ENCODE data around the gene CFAP90.

The CFAP90 gene

DNA sequence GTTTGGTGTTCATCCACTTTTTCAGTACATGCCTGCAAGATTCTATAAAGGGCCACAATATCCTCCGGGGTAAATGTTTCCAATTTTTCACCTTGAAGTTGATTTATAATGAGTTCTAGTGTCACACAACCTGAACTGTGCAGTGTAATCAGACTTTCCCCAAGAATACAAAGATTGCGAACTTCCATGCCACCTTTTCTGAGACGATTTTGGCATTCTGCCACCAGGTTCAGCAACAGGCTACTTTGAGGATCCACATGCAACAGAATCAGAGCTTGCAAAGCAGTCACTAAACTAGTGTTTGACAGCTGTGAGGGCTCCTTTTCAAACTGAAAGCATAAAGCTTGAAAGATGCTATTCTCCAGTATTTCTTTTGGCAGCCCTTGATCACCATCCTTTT is 16.3 kb upstream of the CFAP90 start:
- no peak for DNase-seq

DNA sequence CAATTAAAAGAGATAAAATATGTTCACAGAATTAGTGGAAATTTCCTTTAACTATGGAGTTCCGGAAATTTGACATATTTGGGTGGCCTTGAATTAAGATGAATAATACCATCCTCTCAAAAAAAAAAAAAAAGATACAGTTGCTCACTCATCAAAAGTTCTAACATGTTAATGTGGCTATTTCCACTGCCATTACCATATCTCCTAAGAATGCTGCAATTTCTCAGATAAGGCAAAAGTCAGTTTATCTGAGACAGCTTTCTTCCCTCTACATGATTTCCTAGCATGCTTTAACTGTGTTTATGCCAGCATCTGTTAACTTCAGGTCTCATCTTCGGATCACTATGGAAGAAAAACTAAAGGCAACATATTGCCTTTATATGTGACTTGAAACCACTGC is 15.3 kb upstream of the CFAP90 start:
- no peak for DNase-seq

DNA sequence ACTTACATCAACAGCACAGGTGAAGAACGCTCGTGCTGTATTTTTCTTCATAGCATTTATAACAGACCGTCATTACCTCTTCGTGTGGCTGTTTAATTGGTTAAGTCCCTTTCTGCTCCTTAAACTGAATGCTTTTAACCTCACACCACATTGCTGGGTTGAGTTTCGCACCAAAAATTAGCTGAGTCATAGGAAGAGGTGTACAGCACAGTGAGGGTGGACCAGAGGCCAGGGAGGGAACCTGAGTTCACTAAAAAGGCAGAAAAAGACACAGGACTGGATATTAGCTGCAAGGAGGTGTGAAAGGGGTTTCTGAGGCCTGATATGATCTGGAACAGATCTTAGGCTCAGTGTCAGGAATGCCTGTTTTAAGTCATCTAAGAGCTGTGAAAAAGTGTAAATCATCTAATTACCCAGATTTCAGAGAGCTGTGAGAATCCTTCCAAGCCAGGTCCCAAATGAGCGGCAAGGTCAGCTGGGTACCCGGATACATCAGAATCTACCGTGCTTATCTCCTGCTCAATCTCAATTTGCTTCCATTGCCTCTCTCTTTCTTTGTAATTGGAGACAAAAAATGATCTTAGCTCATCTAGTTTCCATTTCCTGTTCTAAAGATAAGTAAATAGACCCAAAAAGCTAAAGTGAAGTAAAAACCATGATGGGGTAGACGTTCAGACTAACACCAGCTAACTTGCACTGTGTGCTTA is 7.1 kb upstream of the CFAP90 start:
- no peak for DNase-seq

DNA sequence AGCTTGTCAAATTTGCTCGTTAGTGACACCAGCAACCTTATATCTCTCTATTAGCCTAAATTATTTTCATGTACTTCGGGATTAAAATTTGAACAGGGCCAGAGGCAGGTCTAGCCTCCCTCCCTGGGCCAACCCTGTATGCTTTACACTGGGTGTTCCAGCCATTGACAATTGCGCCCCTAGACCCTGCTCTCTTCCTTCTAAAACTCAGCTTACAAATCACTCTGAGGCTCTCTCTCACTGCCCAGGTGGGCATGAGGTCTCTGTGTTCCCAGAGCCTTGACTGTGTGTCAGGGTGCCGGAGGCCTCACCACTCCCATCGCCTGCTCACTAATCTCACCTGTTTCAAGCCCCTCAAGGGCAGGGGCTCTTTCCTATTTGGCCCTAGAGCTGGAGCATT is 6.4 kb upstream of the CFAP90 start:
- DNase-seq = no peak

DNA sequence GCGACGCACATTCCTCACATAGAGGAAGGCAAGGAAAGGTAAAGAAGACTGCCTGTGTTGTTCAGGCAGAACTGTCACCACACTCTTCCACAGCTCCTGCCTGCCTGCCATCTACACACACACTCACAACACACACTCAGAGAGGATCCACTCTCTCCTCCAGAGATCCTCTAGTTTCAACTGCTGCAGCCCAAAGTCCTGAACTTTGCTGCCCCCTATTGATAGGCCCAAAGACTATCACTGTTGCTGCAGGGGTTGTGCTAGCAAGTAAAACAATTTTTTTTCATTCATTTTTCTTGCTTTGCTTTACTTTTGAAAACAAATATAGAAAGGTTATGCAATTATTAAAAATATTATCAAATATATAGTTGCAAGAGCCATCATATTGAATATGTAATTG is 5.9 kb upstream of the CFAP90 start:
- peak; percentile 84 for DNase-seq

DNA sequence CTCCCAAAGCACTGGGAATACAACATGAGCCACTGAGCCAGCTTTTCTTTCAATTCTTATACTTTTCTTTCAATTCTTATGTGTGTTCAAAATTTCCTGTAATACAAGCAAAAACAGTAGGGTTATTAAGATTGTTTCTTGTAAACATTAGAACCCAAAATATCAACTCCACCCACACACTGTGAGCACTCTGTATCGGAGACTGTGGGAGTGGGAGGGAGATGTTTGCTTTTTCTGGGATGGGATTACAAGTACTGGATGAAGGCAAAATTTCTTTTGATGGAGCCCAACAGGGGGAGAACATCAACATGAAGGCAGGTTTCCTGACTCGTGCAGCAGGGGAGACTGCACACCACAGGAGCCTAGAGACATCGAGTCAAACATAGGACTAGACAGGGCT is 4.7 kb upstream of the CFAP90 start:
- no peak for DNase-seq

DNA sequence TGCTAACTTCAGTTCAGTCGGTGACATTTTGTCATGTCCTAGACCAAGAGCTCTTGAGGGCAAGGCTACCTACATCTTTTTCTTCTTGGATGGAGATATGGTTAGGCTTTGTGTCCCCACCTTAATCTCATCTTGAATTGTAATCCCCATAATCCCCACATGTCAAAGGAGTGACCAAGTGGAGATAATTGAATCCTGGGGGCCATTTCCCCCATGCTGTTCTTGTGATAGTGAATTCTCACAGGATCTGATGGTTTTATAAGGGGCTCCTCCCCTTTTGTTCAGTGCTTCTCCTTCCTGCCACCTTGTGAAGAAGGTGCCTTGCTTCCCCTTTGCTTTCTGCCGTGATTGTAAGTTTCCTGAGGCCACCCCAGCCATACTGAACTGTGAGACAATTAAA is 2.1 kb upstream of the CFAP90 start:
- DNase-seq = no peak

DNA sequence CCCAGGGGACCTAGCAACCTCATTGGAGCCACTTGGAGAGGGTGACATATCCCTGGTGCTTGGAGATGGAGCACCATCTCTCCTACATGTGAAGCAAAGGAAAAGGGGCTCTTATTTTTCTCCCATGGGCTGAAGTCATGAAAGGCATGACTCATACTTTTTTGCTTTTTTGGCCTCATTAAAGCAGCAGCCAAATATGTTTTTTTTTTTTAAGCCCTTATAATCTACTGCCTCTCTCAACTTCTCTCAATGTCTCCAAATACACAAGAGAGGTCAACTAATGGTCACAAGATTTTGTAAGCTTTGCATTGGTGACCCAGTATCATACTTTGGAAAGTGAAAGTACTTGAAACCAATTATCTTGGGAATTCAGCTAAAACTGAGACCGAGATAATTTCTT is 1.6 kb upstream of the CFAP90 start:
- no peak for DNase-seq

DNA sequence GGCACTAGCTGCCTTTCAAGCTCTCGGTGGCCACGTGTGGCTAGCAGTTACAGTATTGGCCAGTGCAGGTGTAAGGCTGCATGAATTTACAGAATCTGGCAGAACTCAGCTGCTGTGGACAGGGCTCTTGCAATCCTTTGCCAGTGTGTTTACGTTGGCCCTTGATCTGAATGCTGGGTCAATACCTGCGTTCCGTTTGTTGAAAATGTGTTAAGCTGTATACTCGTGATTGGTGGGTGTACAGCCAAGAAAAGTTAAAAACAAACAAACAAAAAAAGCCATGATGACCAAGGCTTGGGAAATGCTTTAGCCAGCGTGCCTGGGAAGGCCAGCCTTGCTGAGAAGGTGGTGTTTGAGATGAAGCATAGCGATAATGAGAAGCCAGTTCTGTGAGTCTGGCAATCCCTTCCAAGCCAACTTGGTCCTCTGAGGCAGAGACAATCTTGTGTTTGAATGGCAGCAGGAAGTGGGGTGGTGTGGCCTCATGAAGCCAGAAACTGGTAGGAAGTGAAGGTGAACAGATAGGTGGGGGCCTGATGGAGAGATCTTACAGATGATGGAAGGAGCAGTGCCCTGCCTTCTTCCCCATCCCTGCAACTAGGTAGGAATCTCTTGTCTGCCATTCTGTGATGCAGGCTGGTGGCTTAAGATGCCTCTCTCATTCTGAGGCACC is 820 bp upstream of the CFAP90 start:
- no peak for DNase-seq

DNA sequence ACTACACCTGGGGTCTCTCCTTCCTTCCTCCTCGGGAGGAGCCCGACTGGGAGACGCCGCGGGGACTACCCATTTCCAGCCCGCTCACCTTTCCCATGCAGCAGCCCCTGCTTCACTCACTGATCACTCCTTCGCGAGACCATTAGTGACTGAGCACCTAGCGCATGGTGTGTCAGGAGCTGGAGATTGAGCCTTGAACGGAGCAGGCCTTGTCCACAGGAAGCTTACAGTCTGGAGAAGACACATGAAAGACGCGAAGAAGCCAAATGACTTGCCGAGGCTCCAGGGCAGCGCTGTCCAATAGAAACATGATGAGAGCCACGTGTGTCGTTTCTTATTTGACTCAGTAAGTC is 283 bp upstream of the CFAP90 start:
- DNase-seq = peak; percentile 71

DNA sequence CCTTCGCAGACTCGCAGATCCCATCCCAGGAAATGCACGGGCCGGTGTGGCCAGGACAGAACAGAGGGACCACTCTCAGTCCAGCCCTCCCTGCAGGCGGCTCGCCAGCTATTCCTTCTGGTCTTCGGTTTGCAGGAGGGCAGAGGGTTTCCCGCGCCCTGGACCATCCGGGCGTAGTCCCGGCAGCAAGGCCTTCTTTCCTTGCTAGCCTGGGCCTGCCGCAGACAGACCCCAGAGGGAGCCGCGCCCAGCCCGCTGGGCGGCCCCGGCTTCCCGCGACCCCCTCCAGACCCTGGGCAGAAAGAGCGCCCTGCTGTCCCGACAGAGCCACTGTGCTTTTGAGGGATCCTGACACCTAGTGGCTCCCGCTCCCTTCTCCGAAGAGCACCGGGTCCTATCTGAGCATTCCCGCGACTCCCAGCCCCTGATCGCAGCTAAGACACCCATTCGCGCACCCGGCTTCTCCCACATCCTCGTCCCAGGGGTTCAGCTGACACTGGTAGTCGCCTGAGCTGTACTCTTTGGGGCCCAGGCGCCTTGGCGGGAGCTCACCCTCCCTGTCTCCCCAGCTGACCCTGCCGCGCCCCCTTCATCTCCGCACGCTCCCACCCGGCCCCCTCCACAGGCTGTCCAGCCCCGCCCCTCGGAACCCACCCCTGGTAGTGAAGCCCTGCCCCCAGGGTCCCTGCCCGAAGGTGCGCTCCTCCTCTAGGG is 1.1 kb downstream of the CFAP90 start:
- DNase-seq = peak; percentile 39

DNA sequence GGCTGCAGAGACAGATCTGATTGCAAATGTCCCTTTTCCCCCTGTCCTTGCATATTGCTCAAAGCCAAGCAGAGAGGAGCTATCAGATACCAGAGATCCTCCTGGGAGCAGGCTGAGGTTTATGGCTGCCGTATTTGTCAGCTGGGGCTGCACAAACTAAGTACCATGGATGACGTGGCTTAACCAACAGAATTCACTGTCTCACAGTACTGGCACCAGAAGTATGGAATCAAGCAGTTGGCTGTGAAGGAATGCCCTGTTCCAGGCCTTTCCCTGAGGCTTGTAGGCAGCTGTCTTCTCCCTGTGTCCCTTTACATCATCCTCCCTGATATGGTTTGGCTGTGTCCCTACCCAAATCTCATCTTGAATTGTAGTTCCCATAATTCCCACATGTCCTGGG is 2.6 kb downstream of the CFAP90 start:
- no peak for DNase-seq

DNA sequence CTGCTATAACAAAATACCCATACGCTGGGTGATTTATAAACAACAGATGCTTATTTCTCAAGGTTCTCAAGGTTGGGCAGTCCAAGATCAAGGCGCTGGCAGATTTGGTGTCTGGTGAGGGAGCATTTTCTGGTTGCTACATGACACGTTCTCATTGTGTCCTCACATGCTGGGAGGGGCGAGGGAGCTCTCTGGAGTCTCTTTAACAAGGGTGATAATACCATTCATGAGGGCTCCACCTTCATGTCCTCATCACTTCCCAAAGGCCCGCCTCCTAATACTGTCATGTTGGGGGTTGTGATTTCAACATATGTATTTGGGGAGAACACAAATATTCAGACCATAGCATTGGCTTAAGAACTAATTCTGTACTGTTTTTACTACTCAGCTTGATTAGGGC is 4.6 kb downstream of the CFAP90 start:
- DNase-seq = no peak

DNA sequence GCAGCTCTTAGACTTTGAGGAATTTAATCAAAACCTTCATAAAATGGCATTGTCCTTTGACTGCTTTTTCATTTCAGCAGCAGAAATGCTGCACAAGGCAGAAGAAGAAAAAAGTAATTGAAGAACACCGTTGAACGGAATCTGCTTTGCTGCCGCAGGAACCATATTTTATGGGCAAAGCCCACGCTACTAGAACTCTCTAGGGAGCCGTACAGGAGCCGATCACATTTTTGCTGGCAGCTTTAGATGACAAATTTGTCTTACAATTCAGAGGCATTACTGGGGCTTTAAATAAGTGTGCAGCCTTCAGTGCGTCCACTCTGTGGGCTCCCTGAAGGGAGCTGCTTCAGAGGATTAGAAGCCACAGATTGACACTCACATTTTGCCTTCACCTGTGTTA is 5.4 kb downstream of the CFAP90 start:
- DNase-seq = no peak

DNA sequence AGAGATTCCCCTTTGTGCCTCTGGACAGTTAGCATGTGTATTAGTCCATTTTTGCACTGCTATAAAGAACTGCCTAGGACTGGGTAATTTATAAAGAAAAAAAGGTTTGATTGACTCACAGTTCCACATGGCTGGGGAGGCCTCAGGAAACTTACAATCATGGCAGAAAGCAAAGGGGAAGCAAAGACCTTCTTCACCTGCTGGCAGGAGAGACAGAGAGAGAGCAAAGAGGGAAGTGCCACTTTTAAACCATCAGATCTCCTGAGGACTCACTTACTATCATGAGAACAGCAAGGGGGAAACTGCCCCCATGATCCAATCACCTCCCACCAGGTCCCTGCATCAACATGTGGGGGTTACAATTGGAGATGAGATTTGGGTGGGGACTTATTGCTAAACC is 6.0 kb downstream of the CFAP90 start:
- no peak for DNase-seq

DNA sequence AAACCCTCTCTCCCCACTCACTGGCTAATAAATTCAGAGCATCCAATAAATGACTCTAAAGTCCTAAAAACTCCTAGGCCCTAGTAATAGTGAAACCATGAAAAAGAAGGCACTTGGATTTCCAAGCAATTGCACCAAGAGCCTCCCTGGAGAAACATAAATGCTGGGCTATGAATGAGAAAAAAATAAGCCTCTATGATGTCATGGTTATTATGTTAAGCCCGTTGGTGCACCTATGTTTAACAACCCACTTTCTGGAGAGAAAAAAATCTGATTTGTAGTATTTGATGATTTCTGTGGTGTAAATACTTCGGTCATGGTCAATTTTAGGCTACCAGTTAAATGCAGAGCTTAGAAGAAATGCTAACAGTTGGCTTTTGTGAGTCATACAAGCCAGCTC is 8.4 kb downstream of the CFAP90 start:
- DNase-seq = no peak

DNA sequence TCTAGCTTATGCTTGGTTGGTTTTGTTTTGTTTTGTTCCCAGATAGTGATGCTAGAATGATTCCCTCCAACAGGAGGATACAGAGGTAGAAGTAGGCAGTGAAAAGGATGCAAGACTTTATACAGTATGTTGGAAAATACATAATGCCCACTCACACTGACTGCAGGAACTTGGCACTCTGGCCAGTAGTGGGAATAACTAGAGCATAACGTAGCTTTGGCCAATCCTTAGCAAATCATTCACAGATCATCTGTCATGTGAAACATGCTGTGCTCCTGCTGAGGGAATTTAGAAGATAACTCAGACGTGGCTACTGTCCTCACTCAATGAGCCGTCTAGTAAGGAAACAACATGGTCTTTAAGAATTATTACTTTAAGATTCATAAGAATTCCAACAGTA is 13.5 kb downstream of the CFAP90 start:
- no peak for DNase-seq

DNA sequence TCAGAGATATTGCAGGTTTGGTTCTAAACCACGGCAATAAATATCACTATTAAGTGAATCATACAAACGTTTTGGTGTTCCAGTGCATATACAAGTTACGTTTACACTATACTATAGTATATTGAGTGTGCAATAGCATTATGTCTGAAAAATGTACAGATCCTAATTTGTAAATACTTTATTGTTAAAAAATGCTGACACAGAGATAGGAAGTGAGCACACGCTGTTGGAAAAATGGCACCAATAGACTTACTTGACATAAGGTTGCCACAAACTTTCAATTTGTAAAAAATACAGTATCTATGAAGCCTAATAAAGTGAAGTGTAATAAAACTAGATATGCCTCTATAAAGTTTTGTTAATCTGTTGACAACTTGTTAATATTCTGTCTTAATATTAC is 16.0 kb downstream of the CFAP90 start:
- no peak for DNase-seq

DNA sequence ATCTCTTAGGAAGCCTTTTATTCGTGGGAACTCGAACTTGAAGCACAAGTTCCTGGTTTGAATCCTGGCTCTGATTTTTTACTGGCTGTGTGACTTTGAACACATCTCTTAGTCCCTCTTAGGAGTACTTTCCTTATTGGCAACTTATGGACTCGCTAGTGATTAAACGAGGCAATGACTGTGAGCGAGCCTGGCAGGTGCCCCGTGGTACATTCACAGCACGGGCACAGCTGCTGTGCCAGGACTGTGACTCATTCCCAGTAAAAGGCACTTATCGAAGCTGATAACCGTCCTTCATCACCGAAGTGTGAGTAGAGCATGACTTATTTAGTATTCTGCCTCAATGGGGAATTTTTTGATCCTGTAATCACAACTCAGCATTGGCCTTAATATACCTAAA is 22.7 kb downstream of the CFAP90 start:
- DNase-seq = no peak

DNA sequence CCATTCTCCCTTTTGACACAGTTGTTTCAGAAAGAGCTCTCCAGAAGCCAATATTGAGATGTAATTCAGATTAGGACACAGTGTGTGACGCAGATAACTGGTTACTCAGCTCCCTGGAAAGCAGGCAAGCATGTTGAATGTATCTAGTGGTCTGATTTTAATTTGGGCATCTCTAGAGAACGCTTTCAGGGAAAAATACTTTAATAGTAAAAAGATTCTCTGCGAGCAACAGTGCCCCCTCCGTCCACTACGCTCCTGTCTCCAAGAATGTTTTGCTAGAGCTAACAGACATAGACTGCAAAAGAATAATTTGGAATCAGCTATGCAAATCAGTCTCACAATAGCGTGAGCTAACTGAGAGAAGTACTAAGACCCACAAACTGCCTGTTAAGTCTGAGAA is 23.3 kb downstream of the CFAP90 start:
- DNase-seq = no peak

DNA sequence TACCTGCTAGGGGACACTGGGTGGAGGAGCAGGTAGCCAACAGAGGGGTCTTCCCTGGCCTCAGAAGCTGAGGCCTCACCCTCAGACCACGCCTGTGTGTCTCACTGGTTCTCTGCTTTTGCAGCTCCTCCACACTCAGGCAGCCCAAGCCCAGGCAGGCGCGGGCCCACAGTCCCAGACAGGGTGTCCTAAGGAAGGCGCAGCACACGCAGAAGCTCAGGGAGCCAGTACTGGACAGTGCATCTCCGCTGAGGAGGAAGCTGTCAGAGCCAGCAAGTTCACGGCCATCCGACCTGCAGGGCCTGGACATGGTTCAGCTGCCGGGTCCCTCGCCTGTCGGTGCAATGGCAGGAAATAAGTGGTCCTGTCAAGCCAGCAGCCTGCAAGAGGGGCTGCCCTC is 25.3 kb downstream of the CFAP90 start:
- no peak for DNase-seq

DNA sequence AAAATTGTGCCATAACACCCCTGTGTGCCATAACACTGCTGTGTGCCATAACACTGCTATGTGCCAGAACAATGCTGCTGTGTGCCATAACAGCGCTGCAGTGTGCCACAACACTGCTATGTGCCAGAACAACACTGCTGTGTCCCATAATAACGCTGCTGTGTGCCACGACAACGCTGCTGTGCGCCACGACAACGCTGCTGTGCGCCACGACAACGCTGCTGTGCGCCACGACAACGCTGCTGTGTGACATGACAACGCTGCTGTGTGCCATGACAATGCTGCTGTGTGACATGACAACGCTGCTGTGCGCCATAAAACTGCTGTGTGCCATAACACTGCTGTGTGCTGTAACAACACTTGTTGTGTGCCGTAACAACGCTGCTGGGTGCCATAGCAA is 25.9 kb downstream of the CFAP90 start:
- DNase-seq = no peak

DNA sequence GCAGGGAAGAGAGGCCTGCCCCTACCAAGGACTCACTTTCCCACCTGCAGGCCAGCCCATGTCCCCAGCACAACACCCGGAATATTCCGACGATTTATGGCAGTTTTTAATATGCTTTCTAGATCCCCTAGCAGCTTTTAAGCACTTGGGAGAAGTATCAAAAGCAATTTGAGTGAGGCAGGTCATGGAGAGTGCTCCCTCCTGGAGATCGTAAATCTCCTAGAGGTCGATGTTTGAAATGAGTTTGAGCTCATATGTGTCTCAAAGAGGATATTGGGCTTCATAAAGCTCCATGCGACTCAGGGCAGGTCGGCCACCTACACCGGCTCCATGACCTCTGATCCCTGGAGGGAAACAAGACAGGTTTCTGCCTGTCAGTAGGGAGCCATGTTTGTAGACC is 27.3 kb downstream of the CFAP90 start:
- DNase-seq = no peak

DNA sequence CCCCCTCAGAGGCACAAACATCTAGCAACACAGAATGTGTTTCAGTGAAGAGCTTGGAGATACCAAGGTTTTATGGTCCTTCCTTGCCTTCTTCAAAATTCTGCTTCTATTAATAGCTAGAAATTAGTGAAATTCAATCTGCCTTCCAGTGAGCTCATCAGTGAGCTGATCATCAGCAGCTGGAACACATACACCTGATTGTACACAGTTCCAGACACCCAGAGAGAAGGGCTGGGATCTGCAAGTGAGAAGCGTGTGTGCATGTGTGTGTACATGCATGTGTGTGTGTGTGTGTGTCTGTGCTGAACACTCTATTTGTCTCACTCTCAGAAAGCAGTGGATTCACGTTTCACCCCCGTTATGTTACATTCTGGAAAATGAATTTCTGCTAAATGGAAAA is 28.5 kb downstream of the CFAP90 start:
- DNase-seq = no peak

DNA sequence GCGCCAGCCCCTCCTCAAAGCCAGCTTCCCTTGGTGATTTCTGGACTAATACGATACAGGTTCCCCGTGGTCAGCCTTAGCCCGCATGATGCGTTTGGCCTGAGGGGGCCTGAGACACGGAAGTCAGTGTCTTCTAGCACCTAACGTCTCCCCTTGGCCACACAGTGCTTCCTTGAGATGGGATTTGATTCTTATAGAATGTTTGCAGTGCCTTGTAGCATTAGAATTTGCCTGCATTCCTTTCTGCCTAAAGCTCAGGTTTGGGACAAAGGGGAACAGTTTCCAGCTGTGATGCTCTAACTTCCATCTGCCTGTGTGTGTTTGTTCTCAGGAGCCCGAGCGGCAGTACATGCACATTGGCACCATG is 34.4 kb downstream of the CFAP90 start:
- DNase-seq = no peak

Data from NCI-H748 treated with DMSO at 0.1 percent for 48 hours (cell line).